Measurements from ENCODE around the gene HORMAD2. TPM values are rescaled to one million over a fixed set of nuclear protein-coding genes. Genes with fewer than 3 reads are reported as not detected.

HORMAD2 gene
- not detected in 2 replicates for total RNA-seq

GRCh38 chr22:30079952-30080533, at the start of gene HORMAD2:
HORMAD2 (plus strand) TSS chr22:30080464; CDS start chr22:30093953, 13,489 bp downstream.

Other genes with a start within 250 kb of the HORMAD2 start
- gene ASCC2, start 242.2 kb upstream of the HORMAD2 start, total RNA-seq: 18.1 and 21.2 TPM in 2 replicates
- gene MTMR3, start 197.3 kb upstream of the HORMAD2 start, total RNA-seq: 29.9 and 42.4 TPM in 2 replicates
- gene LIF, start 166.3 kb downstream of the HORMAD2 start, total RNA-seq: 16.5 and 23.8 TPM in 2 replicates
- gene OSM, start 186.4 kb downstream of the HORMAD2 start, total RNA-seq: not detected in 2 replicates
- gene CASTOR1, start 209.0 kb downstream of the HORMAD2 start, total RNA-seq: 3.0 and 7.7 TPM in 2 replicates
- gene TBC1D10A, start 246.5 kb downstream of the HORMAD2 start, total RNA-seq: 15.5 and 16.0 TPM in 2 replicates